ENCODE data around the gene CYP27A1.

DNA sequence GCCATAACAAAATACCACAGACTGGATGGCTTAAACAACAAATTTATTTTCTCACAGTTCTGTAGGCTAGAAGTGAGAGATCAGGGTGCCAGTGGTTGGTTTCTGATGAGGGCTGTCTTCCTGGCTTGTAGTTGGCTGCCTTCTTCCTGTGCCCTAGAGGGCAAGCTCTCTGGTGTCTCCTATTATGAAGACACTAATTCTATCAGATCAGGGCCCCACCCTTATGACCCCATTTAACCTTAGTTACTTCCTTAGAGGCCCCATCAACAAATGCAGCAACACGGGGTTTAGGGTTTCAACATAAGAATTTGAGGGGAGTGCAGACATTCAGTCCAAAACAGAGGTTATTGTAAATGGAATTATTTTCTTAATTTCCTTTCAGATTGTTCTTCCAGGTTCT lies 22.9 kb downstream of the CYP27A1 start:
- TF ChIP-seq, protein P1, sequence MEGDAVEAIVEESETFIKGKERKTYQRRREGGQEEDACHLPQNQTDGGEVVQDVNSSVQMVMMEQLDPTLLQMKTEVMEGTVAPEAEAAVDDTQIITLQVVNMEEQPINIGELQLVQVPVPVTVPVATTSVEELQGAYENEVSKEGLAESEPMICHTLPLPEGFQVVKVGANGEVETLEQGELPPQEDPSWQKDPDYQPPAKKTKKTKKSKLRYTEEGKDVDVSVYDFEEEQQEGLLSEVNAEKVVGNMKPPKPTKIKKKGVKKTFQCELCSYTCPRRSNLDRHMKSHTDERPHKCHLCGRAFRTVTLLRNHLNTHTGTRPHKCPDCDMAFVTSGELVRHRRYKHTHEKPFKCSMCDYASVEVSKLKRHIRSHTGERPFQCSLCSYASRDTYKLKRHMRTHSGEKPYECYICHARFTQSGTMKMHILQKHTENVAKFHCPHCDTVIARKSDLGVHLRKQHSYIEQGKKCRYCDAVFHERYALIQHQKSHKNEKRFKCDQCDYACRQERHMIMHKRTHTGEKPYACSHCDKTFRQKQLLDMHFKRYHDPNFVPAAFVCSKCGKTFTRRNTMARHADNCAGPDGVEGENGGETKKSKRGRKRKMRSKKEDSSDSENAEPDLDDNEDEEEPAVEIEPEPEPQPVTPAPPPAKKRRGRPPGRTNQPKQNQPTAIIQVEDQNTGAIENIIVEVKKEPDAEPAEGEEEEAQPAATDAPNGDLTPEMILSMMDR (conservative IDR thresholded peaks at IDR 0.05; ENCODE audit: low read length) = no peak
- TF ChIP-seq EZH2phosphoT487 (IDR thresholded peaks at IDR 0.05; ENCODE audit: borderline replicate concordance, low read depth, low read length) = no peak
